Type B pancreatic cell (in vitro differentiated cells): ENCODE measurements around the gene ABCC10. TPM values are rescaled to one million over a fixed set of nuclear protein-coding genes. Genes with fewer than 3 reads are reported as not detected.

Experiments
- DNase-seq: peaks from one replicate; pipeline ENCODE4 v3.0.0; 2021; ENCODE audit warnings: mixed read lengths; ENCODE audit not compliant: unreplicated experiment; ENCODE audit errors: extremely low spot score
- H3K27ac Mint-ChIP-seq: 2 replicates; pipeline ENCODE4 v1.8.0; 2021; ENCODE audit warnings: mild to moderate bottlenecking, mixed read lengths
- H3K27me3 Mint-ChIP-seq: 2 replicates; pipeline ENCODE4 v1.8.0; 2021; ENCODE audit warnings: mixed read lengths
- H3K36me3 Mint-ChIP-seq: 2 replicates; pipeline ENCODE4 v1.8.0; 2021; ENCODE audit warnings: mixed read lengths
- H3K4me1 Mint-ChIP-seq: one replicate; pipeline ENCODE4 v1.8.0; 2021; ENCODE audit warnings: mixed read lengths; ENCODE audit not compliant: unreplicated experiment
- H3K4me3 Mint-ChIP-seq: 2 replicates; pipeline ENCODE4 v1.8.0; 2021; ENCODE audit warnings: mild to moderate bottlenecking, mixed read lengths
- H3K9me3 Mint-ChIP-seq: 2 replicates; pipeline ENCODE4 v1.8.0; 2021; ENCODE audit warnings: mixed read lengths
- CTCF ChIP-seq: fragments of 200-600 bp; sonication (generic); conservative IDR thresholded peaks from 2 replicates; pipeline ENCODE4 v1.5.0; 2021; ENCODE audit warnings: antibody characterized with exemption, mild to moderate bottlenecking
- total RNA-seq: library from RNA; stranded (reverse); gene quantifications from 2 replicates; pipeline ENCODE4 v1.2.1, GENCODE V29; 2021; ENCODE audit warnings: low replicate concordance

The ABCC10 gene
- total RNA-seq, 1 donor from 2014 or later: 46.5 TPM

- no peak for DNase-seq
- Mint-ChIP-seq H3K36me3 (no peaks in the 10 kb centered on the region), H3K27ac (peak overlapping the region; percentile 97), H3K4me3 (peak overlapping the region; percentile 96), H3K9me3 (peaks cover 3% of the 10 kb centered on the region), H3K4me1 (peaks cover 16% of the 10 kb centered on the region), H3K27me3 (no peaks in the 10 kb centered on the region)
- TF ChIP-seq CTCF: no peak
Observed at GRCh38 chr6:43426928-43427405, 374 bp upstream of the ABCC10 start.

GRCh38 chr6:43428112-43428570, 800 bp downstream of the ABCC10 start:
- DNase-seq: no peak
- H3K4me3 Mint-ChIP-seq: peak overlapping the region; percentile 96
- no peak for TF ChIP-seq CTCF

GRCh38 chr6:43428874-43429273, 1.5 kb downstream of the ABCC10 start:
- DNase-seq: no peak
- H3K27ac Mint-ChIP-seq: peak overlapping the region; percentile 97

More at GRCh38 chr6:43428112-43428570, 800 bp downstream of the ABCC10 start:
- Mint-ChIP-seq H3K4me1 (peaks cover 16% of the 10 kb centered on the region), H3K27ac (peak overlapping the region; percentile 97), H3K9me3 (peaks cover 3% of the 10 kb centered on the region), H3K27me3 (no peaks in the 10 kb centered on the region), H3K36me3 (no peaks in the 10 kb centered on the region)

GRCh38 chr6:43432009-43432945, 4.9 kb downstream of the ABCC10 start:
- Mint-ChIP-seq H3K36me3 (peaks cover 4% of the 10 kb centered on the region), H3K27ac (no peak overlapping the region), H3K27me3 (no peaks in the 10 kb centered on the region), H3K4me3 (no peak overlapping the region), H3K9me3 (peaks cover under 1% of the 10 kb centered on the region), H3K4me1 (peaks cover 22% of the 10 kb centered on the region)
- DNase-seq: no peak
- no peak for TF ChIP-seq CTCF

More at GRCh38 chr6:43428874-43429273, 1.5 kb downstream of the ABCC10 start:
- TF ChIP-seq CTCF: no peak
- Mint-ChIP-seq H3K36me3 (no peaks in the 10 kb centered on the region), H3K4me1 (peaks cover 16% of the 10 kb centered on the region), H3K4me3 (peak overlapping the region; percentile 96), H3K9me3 (peaks cover 3% of the 10 kb centered on the region), H3K27me3 (no peaks in the 10 kb centered on the region)

GRCh38 chr6:43433148-43433547, 5.8 kb downstream of the ABCC10 start:
- peaks cover 4% of the 10 kb centered on the region for H3K36me3 Mint-ChIP-seq
- H3K9me3 Mint-ChIP-seq: no peaks in the 10 kb centered on the region
- H3K4me1 Mint-ChIP-seq: peaks cover 27% of the 10 kb centered on the region
- no peak overlapping the region for H3K4me3 Mint-ChIP-seq
- H3K27ac Mint-ChIP-seq: no peak overlapping the region
- no peak for TF ChIP-seq CTCF
- DNase-seq: no peak
- no peaks in the 10 kb centered on the region for H3K27me3 Mint-ChIP-seq
